GM18505 (cell line): ENCODE results near the gene ATP1A3.
"Not testable (repeated sequence)": the region's sequence is repeated elsewhere in the genome, so short reads cannot be mapped to it uniquely, and the experiment has no call there.

ENCODE experiments used
- ATAC-seq: cut with Tn5 transposase; IDR thresholded peaks from one replicate; pipeline ENCODE4 v1.9.1; 2021; ENCODE audit not compliant: unreplicated experiment
- POLR2A ChIP-seq: IDR thresholded peaks from 4 replicates; pipeline ENCODE4 v1.6.1; 2011; ENCODE audit warnings: borderline replicate concordance; ENCODE audit not compliant: insufficient read depth, insufficient read length; ENCODE audit errors: extremely low read depth

Gene ATP1A3

DNA sequence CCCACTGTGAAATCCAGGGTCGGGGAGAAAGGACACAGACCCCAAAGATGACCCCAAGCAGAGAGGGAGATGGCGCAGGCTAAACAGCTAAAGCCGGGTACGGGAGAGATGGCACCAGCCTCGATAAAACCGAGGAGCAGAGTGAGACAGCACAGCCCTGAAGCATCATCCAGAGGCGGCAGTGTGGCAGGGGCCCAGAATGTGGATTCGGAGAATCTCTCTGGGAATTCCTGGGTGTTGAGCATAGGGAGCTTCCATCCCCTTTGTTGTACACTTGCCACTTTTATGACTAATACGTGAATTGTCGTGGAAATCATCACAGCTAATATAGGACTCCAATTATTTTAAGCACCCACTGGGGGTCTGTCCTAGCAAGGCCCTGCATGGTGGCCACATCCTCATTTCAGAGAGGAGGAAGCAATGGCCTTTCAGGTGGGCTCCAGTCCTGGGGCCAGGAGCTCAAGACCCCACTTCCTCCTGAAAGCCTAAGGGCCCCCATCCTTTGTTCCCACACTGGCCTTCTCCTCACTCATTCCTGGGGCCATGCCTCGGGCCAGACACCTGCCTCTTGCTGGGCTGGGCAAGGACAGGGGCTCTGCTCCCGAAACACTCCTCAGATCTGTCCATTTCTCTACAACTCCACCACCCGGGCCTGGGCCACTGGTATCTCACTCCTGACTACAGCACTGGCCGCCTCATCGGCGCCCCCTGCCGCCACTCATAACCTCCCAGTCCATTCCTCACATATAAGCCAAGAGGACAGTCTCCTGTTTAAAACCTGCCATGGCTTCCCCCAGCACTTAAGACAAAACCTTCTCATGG is 29.3 kb upstream of the ATP1A3 start:
- ATAC-seq, result no peak
- TF ChIP-seq POLR2A, result no peak

DNA sequence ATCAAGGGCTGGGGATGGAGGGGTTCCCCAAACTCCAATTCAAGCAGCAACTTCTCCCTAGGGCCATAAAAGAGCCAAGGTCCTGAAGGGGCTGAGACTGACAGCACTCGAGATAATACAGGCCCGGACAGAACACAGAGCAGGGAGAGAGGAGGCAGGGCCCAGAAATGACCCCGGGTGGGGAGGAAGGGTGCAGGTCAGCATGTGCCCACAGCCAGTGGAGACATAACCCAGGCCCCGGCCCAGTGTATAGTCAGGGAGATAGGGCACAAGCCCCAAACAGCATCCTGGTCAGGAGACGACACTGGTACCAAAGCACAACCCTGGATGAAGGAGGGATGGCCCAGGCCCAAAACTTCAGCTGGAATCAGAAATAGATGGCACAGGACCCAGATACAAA is 28.6 kb upstream of the ATP1A3 start:
- no peak for ATAC-seq
- no peak for TF ChIP-seq POLR2A

DNA sequence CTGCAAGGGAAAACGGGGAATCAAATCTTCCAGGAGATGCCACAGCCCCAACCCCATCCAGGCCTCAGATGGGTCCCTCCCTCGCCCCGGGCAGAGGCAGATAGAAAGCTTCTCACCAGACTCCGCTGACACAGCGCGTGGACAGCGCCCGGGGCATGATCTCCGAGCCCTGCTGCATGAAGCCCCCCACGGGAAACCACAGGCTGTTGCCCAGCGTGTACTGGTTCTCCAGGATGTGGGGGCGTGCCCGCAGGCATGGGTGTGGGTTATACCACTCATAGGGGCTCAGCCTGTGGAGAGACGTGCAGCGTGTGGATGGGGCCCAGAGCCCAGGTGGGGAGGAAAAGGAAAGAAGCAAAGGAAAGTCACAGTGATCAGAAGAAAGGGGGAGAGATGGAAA is 27.2 kb upstream of the ATP1A3 start:
- TF ChIP-seq POLR2A, result no peak
- ATAC-seq, result no peak

DNA sequence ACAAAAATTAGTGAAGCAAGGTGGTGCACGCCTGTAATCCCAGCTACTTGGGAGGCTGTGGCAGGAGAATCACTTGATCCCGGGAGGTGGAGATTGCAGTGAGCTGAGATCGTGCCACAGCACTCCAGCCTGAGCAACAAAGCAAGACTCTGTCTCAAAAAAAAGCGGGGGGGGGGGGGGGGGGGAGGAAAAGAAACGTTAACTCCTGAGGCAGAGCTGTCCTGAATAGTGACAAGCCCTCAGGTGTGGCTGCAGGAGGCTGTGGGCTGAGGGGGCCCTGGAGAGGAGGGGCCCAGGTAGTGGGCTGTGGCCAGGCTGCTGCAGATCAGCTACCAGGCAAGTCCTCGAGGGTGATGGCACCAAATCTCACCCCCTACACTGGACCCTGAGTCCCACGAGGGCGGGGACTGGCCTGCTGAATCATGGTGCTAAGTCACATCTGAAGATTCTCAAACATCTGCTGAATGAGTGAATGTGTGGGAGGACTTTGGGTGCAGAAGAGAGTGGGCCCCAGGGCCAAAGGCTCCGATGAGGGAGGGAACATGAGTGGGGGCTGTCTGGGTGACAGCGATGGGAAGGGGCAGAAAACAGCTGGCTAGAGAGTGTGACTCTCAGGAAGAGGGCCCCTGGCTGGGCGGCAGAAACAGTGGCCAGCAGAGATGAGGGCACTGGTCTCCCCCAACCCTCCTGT is 24.6 kb upstream of the ATP1A3 start:
- no peak for TF ChIP-seq POLR2A
- no peak for ATAC-seq

DNA sequence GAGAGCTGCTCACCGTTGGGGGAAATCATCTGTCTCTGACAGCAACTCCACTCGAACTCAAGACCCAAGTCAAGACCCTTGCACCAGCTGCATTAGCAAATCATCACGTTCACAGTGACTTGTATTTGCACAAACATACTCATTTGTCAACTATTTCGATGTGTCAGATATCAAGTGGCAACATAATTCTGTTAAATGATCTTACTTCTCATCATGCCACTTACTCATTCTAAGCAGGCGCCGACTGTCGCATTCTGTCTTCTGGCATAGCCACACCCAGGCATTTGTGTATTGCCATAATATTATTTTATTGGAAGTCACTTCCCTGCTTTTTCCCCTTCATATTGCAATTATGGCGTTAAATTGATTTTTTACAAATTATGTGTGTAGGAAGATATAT is 23.0 kb upstream of the ATP1A3 start:
- TF ChIP-seq POLR2A, result no peak
- ATAC-seq, result no peak

DNA sequence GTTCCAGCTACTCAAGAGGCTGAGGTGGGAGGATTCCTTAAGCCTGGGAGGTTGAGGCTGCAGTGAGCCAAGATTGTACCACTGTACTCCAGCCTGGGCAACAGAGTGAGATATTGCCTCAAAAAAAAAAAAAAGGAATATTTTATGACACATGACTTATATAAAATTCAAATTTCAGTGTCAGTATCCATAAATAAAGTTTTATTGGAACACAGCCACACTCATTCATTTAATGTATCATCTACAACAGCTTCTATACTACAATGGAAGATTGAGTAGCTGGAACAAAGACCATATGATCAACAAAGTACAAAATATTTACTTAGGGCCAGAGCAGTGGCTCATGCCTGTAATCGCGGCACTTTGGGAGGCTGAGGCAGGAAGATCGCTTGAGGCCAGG is 18.7 kb upstream of the ATP1A3 start:
- ATAC-seq, result not testable (repeated sequence)

DNA sequence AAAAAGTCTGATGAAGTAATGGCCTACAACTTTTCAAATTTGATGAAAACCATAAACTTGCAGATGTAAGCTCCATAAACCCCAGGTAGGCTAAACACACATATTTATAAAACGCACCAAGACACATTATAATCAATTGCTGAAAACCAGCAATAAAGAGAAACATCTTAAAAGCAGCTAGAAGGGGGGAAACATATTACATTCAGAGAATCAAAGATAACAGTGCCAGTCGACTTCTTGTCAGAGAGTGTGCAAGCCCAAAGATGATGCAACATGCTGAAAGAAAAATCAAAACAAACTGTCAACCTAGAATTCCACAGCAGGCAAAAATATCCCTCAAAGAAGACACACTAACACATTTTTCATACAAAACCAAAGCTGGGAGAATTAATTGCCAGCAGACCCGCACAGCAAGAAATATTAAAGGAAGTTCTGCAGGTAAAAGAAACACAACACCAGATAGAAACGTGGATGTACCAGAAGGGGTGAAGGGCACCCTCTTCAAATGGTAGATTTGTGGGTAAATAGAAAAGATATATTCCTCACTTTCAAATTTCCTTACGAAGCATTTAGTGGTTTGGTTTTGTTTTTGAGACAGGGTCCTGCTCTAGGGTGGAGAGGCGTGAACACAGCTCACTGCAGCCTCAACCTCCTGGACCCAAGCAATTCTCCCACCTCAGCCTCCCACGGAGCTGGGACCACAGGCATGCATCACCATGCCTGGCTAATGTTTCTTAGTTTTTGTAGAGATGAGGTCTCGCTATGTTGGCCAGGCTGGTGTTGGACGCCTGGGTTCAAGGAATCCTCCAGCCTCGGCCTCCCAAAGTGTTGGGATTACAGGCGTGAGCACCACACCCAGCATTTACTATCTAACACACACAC is 16.5 kb upstream of the ATP1A3 start:
- ATAC-seq, result no peak
- TF ChIP-seq POLR2A, result no peak

DNA sequence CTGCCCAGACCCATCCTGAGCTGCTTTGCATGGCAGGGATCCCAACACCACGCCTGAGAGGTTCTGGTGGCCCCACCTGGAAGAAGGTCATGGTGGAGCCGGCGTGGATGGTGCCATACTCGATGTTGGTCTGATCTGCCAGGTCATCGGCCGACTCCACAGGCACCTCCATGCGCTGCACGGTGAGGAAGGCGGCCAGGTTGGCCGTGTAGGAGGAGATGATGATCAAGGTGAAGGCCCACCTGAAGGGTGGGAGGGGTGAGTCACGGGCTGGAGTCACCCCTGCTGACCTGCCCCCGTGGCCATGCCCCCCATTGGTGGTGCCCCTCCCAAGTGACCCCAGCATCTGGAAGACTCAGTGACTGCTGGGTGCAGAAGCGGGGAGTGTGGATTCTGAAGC is 12.5 kb upstream of the ATP1A3 start:
- no peak for TF ChIP-seq POLR2A
- no peak for ATAC-seq

DNA sequence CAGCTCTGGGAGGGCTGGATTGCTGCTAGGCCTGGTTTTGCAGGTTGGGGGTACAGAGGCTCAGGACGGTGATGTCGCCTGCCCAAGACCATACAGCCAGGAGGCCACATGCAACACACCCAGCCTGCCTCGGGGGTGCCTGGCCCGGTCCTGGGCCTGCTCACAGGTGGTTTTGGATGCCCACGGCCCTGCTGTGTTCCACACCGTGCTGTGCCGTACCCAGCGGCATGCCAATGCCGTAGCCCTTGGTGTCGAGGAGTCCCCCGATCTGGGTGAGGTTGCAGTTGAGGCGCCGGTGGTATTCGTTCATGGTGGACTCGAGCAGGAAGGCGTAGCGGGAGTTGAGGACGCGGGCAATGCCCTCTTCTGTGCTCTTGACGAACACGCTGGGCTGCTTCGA is 11.5 kb upstream of the ATP1A3 start:
- no peak for ATAC-seq
- no peak for TF ChIP-seq POLR2A

DNA sequence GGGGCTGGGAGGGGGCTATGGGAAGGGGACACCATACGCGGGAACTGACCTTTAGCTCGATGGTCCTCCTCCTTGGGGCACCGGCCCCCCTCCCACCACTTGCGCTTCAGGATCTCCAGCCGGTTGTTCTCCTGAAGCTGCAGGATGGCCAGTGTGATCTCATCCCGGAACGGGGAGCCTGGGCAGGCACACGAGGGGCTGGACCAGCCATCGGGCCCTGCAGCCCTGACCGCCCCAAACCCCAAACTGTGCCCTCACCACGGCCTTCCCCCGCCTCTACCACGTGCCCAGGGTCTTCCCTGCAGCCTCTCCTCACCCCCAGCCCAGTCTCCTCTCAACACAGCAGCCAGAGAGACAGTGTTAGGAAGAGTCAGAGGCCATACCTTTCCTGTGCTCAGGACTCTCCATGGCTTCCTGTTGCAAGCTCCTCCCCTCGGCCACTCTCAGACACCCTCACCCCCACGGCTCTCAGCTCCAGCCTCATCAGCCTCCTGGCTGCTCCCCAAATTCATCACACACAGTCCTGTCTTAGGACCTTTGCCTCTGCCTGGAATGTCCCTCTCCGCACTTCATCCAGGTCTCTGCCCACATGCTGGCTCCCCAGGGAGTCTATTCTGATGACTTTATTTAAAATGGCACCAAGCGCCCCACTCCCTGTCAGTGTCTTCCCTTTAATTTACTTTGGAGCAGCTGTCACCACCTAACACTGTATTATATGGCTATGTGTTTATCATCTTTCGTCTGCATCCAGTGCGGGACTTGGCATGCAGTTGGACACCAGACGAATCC is 9.7 kb upstream of the ATP1A3 start:
- no peak for ATAC-seq
- no peak for TF ChIP-seq POLR2A

DNA sequence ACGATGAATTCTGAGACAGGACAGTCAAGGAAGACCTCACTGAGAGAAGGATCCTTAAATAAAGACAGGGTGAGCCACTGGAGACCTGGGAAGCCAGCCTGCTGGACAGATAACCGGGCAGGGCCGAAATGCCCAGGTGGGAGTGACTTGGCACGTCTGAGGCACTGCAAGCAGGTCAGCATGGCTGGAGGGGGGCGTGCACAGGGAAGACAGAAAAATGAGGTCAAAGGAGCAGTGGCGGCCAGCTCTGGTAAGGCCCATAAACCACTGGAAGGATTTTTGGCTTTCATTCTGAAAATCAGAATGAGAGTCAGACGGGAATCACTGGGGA is 5.8 kb upstream of the ATP1A3 start:
- TF ChIP-seq POLR2A, result no peak
- no peak for ATAC-seq

DNA sequence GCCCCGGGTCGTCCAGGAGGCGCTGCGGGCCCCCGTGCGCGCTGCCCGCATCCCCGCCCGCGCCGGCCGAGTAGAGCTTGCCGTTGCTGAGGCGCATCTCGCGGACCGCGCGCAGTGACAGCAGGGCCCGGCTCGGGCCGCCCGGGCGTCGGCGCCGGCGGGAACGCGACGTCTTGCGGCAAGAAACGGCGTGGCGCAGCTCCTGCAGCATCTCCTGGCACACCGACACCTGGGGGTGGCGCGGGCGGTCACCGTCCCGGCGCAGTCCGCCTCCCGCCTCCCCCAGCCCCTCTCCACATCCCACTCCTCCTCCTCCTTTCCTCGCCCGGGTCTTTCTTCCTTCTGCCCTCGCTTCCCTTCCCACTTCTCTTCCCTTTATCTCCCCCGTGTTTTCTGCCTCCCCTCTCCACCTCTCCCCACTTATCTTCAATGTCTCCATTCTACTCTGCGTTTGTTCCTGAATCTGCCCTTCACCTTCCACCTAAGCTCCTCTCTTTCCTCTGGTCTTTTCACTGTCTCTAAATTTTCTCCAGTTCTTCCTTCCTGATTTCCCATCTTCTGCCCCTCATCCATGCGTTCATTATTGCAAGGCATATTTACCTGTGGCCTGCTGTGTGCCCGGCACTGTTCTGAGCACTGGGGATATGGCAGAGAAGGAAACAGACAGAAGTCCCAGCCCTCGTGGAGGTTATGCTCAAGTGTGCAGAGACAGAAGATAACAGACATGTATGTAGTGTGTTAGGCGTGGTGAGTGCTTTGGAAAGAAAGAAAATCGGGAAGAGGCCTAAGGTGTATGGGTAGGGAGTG is 5.2 kb upstream of the ATP1A3 start:
- no peak for TF ChIP-seq POLR2A
- ATAC-seq, result no peak

DNA sequence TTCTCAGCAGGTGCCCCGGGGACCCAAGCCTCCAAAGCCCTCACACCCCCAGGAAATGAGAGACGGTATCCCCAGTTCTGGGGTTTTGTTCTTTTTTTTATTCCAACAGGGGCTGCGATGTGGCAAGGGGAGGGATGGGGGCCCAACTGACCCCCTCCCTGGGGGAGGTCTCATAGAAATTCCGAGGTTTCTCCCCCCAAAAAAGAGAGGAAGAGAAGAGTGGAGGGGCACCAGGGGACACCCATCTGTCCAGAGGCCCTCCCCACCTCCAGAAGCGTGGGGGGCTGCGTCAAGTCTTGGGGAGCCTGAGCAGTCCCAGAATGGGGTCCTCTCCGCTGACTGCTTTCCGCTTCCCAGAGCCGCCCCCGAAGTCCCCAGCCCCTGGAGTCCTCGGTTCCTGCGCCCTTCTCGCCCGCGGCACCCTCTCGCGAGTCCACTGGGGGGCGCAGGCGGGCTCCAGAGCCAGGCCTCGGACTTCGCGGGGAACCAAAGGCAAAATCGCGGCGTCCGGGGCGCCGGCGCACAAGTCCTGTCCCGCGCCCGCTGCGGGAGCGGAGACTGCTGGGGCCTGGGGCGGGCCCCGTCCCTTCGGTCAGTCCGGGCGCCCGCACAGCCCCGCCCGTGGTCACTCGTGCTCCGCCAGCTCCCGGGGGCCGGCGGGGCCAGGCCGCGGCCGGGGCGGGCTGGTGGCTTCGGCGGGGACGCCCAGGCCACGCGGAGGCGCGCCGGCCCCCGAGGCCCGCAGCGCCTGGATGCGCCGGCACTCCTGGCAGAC is 4.4 kb upstream of the ATP1A3 start:
- no peak for ATAC-seq
- TF ChIP-seq POLR2A, result no peak
